GM18870 (cell line): ENCODE measurements around the gene EML6.
A peak's percentile ranks its signal among the peaks of the same experiment; 100 is the strongest.
"Not testable (repeated sequence)": the region's sequence is repeated elsewhere in the genome, so short reads cannot be mapped to it uniquely, and the experiment has no call there.

Experiments
- ATAC-seq: cut with Tn5 transposase; IDR thresholded peaks from one replicate; pipeline ENCODE4 v1.9.1; 2021; ENCODE audit warnings: moderate library complexity; ENCODE audit not compliant: unreplicated experiment

Gene EML6

GRCh38 chr2:54723131-54723995, at the start of gene EML6:
TSS of gene EML6 (plus strand) at chr2:54723662. CDS start at chr2:54725062, 1,400 bp downstream.
- ATAC-seq, result peak; percentile 93

GRCh38 chr2:54675281-54675680, 48.2 kb upstream of the EML6 start:
- no peak for ATAC-seq

- ATAC-seq, result no peak
Measured at GRCh38 chr2:54675738-54676137, 47.7 kb upstream of the EML6 start.

GRCh38 chr2:54676656-54677055, 46.8 kb upstream of the EML6 start:
- no peak for ATAC-seq

- no peak for ATAC-seq
Measured at GRCh38 chr2:54677476-54678265, 45.8 kb upstream of the EML6 start.

GRCh38 chr2:54678719-54679118, 44.7 kb upstream of the EML6 start:
- ATAC-seq, result no peak

- ATAC-seq, result peak; percentile 88
Measured at GRCh38 chr2:54680397-54681041, 42.9 kb upstream of the EML6 start.

GRCh38 chr2:54681416-54681815, 42.0 kb upstream of the EML6 start:
- no peak for ATAC-seq

GRCh38 chr2:54683596-54683995, 39.9 kb upstream of the EML6 start:
- ATAC-seq, result no peak

- ATAC-seq, result no peak
Measured at GRCh38 chr2:54685263-54685775, 38.1 kb upstream of the EML6 start.

- ATAC-seq, result no peak
Measured at GRCh38 chr2:54687595-54688152, 35.8 kb upstream of the EML6 start.

- ATAC-seq, result no peak
Measured at GRCh38 chr2:54691445-54692135, 31.9 kb upstream of the EML6 start.

GRCh38 chr2:54692556-54692955, 30.9 kb upstream of the EML6 start:
- ATAC-seq, result no peak

GRCh38 chr2:54695378-54695777, 28.1 kb upstream of the EML6 start:
- no peak for ATAC-seq

- no peak for ATAC-seq
Measured at GRCh38 chr2:54697934-54698333, 25.5 kb upstream of the EML6 start.

- ATAC-seq, result not testable (repeated sequence)
Measured at GRCh38 chr2:54698926-54699325, 24.5 kb upstream of the EML6 start.

GRCh38 chr2:54699665-54700064, 23.8 kb upstream of the EML6 start:
- ATAC-seq, result no peak

- ATAC-seq, result no peak
Measured at GRCh38 chr2:54701029-54701428, 22.4 kb upstream of the EML6 start.

GRCh38 chr2:54704238-54704637, 19.2 kb upstream of the EML6 start:
- no peak for ATAC-seq
